ENCODE measurements around the gene MEPCE. TPM values are rescaled to one million over a fixed set of nuclear protein-coding genes. Genes with fewer than 3 reads are reported as not detected.
"Not testable (repeated sequence)": the region's sequence is repeated elsewhere in the genome, so short reads cannot be mapped to it uniquely, and the experiment has no call there.

MEPCE gene
- total RNA-seq, 6 experiments from 2014 or later = 38.7 to 42.9 (median 41.2) TPM

DNA sequence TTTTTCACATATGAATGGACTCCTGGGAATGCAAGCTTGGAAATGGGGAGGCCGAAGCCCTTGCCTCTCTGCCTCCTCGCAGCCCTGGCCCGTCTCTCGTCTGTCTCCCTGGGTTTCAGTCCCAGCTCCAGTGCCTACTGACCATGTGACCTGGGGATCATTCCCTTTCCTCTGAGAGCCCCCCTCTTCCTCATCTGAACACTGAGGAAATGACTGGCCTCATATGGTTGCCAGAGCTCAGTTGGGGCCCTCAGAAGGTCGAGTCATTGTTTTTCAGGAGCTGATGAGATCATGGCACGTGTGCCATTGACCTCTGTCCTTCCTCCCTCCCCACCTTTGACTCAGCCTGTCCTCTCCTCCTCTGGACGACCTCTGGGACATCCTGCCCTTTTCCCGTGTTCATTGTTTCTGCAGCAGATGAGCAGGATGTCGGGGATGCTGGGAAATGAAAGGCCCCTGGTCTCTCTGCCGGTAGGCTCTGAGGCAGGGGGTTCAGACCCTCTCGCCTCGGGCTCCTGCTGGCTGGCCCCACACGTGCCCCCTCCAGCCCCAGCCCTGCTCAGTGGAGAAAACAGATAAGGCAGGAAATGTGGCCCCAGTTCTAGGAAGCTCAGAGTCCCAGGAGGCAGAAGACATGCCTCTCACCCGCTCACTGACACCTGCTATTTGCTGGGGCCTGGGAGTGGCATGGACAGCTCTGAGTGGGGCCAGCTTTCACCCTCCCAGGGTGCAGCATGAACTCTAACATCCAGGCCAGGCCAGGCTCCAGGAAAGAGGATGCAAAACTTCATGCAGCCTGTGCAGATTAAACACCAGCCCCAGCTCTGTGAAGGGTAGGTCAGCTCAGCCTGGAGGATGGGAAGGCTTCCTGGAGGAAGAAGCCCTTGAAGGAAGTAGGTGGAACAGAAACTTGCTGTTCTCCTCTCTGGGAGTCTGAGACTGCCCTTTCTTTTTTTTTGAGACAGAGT lies 15.0 kb downstream of the MEPCE start:
- Mint-ChIP-seq H3K27ac (peak overlapping the region; percentile 91), H3K9me3 (no peaks in the 10 kb centered on the region), H3K4me1 (ENCODE audit: low read depth) (peaks cover 44% of the 10 kb centered on the region), H3K27me3 (ENCODE audit: insufficient read depth) (peaks cover 7% of the 10 kb centered on the region; the same call in 1 of the 2 replicates), H3K4me3 (peak overlapping the region; percentile 4), H3K36me3 (ENCODE audit: low read depth) (no peaks in the 10 kb centered on the region)
- TF ChIP-seq, protein P1, sequence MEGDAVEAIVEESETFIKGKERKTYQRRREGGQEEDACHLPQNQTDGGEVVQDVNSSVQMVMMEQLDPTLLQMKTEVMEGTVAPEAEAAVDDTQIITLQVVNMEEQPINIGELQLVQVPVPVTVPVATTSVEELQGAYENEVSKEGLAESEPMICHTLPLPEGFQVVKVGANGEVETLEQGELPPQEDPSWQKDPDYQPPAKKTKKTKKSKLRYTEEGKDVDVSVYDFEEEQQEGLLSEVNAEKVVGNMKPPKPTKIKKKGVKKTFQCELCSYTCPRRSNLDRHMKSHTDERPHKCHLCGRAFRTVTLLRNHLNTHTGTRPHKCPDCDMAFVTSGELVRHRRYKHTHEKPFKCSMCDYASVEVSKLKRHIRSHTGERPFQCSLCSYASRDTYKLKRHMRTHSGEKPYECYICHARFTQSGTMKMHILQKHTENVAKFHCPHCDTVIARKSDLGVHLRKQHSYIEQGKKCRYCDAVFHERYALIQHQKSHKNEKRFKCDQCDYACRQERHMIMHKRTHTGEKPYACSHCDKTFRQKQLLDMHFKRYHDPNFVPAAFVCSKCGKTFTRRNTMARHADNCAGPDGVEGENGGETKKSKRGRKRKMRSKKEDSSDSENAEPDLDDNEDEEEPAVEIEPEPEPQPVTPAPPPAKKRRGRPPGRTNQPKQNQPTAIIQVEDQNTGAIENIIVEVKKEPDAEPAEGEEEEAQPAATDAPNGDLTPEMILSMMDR (IDR thresholded peaks at IDR 0.05) = no peak
- peak; percentile 47 for DNase-seq

DNA sequence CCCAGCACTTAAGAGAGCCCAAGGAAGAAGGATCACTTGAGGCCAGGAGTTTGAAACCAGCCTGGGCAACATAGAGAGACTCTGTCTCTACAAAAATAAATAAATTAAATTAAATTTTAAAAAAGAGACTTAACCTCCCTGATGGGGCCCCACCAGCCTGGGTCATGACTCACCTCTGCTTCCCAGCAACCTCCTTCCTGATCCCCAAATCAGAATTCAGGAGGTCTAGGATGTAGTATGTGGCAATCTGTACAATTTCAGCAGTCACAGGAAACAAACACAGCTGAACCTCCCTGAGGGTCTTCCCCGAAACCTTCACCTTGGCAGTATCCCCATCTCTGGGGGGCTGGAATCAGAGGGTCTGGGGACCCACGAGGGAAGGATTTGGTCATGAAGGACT lies 16.4 kb downstream of the MEPCE start:
- Mint-ChIP-seq H3K4me1 (ENCODE audit: low read depth) (peaks cover 42% of the 10 kb centered on the region), H3K36me3 (ENCODE audit: low read depth) (no peaks in the 10 kb centered on the region), H3K4me3 (peak overlapping the region; percentile 30; the same call in 1 of the 2 replicates), H3K9me3 (no peaks in the 10 kb centered on the region), H3K27me3 (ENCODE audit: insufficient read depth) (peaks cover 4% of the 10 kb centered on the region; the same call in 1 of the 2 replicates), H3K27ac (peak overlapping the region; percentile 90)
- TF ChIP-seq, protein P1 (IDR thresholded peaks at IDR 0.05) = no peak
- peak; percentile 30 for DNase-seq

DNA sequence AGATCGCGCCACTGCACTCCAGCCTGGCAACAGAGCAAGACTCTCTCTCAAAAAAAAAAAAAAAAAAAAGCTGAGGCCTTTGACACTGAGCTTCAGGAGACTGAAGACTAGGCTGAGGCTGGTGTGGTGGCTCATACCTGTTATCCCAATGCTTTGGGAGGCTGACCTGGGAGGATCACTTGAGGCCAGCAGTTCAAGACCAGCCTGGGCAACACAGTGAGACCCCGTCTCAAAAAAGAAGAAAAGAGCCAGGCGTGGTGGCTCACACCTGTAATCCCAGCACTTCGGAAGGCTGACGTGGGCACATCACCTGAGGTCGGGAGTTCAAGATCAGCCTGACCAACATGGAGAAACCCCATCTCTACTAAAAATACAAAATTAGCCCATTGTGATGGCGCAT lies 17.7 kb downstream of the MEPCE start:
- H3K9me3 Mint-ChIP-seq; H3K27ac Mint-ChIP-seq; H3K4me3 Mint-ChIP-seq; H3K36me3 Mint-ChIP-seq (ENCODE audit: low read depth); H3K27me3 Mint-ChIP-seq (ENCODE audit: insufficient read depth); DNase-seq: not testable (repeated sequence)
- H3K4me1 Mint-ChIP-seq (ENCODE audit: low read depth) = peaks cover 42% of the 10 kb centered on the region

DNA sequence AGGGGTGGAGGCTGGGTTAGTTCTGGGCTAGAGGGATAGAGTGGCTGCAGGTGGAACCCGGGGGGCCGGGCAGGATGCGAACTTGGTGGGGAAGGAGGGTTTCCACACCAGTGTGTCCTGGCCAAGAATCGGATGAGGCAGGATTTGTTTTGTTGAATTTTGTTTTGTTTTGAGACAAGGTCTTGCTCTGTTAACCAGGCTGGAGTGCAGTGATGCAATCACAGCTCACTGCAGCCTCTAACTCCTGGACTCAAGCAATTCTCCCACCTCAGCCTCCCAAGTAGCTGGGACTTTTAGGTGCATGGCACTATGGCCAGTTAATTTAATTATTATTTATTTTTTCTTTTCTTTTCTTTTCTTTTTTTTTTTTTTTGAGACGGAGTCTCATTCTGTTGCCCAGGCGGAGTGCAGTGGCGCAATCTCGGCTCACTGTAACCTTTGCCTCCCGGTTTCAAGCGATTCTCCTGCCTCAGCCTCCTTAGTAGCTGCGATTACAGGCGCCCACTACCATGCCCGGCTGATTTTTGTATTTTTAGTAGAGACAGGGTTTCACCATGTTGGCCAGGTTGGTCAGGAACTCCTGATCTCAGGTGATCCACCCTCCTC lies 19.7 kb downstream of the MEPCE start:
- Mint-ChIP-seq H3K4me3 (no peak overlapping the region), H3K9me3 (no peaks in the 10 kb centered on the region), H3K27me3 (ENCODE audit: insufficient read depth) (peaks cover 2% of the 10 kb centered on the region; the same call in 1 of the 2 replicates), H3K36me3 (ENCODE audit: low read depth) (no peaks in the 10 kb centered on the region), H3K4me1 (ENCODE audit: low read depth) (peaks cover 25% of the 10 kb centered on the region), H3K27ac (no peak overlapping the region)
- TF ChIP-seq, protein P1 (IDR thresholded peaks at IDR 0.05) = no peak
- DNase-seq = no peak

DNA sequence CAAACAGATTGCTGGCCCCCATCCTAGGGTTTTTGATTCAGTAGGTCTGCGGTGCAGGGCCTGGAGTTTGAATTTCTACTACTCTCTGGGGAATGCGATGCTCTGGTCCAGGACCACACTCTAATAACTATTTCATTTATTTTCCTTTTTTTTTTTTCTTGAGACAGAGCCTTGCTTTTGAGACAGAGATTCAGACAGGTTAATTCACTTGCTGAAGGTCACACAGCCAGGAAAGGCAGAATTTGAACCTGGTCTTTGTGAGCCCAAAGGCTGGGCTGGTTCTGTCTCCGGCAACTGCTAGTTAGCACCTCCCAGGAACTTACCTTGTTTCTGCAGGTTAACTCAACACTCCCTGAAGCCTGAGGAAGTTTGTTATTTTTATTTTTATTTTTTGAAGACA lies 22.9 kb downstream of the MEPCE start:
- H3K27me3 Mint-ChIP-seq (ENCODE audit: insufficient read depth) = no peaks in the 10 kb centered on the region
- no peak overlapping the region for H3K27ac Mint-ChIP-seq
- no peaks in the 10 kb centered on the region for H3K9me3 Mint-ChIP-seq
- no peaks in the 10 kb centered on the region for H3K36me3 Mint-ChIP-seq (ENCODE audit: low read depth)
- no peak for DNase-seq
- TF ChIP-seq, protein P1 (IDR thresholded peaks at IDR 0.05) = no peak
- H3K4me3 Mint-ChIP-seq = no peak overlapping the region
- peaks cover 6% of the 10 kb centered on the region; the same call in 1 of the 2 replicates for H3K4me1 Mint-ChIP-seq (ENCODE audit: low read depth)

DNA sequence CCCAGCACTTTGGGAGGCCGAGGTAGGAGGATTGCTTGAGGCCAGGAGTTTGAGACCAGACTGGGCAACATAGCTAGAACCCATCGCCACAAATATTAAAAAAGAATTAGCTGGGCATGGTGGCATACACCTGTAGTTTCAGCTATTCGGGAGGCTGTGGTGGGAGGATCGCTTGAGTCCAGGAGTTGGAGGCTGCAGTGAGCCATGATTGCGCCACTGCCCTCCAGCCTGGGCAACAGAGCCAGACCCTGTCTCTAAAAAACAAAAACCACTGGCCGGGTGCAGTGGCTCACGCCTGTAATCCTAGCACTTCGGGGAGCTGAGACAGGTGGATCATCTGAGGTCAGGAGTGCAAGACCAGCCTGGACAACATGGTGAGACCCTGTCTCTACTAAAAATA lies 24.2 kb downstream of the MEPCE start:
- not testable (repeated sequence) for H3K36me3 Mint-ChIP-seq (ENCODE audit: low read depth)

More for the DNA sequence above, 24.2 kb downstream of the MEPCE start:
- not testable (repeated sequence) for H3K4me1 Mint-ChIP-seq (ENCODE audit: low read depth); H3K27ac Mint-ChIP-seq; H3K27me3 Mint-ChIP-seq (ENCODE audit: insufficient read depth); DNase-seq; H3K9me3 Mint-ChIP-seq; H3K4me3 Mint-ChIP-seq
